Endodermal cell (in vitro differentiated cells): ENCODE results near the gene IQSEC3. TPM values are rescaled to one million over a fixed set of nuclear protein-coding genes. Genes with fewer than 3 reads are reported as not detected.
A peak's percentile ranks its signal among the peaks of the same experiment; 100 is the strongest.
"Not testable (repeated sequence)": the region's sequence is repeated elsewhere in the genome, so short reads cannot be mapped to it uniquely, and the experiment has no call there.

Experiments used
- DNase-seq: peaks from one replicate; pipeline ENCODE4 v3.0.0-alpha.2; 2017
- H3K27ac ChIP-seq: 2 replicates; pipeline ENCODE4 v1.5.1; 2013; ENCODE audit warnings: mild to moderate bottlenecking, low read depth, low read length, moderate library complexity
- H3K27me3 ChIP-seq: 2 replicates; pipeline ENCODE4 v1.6.1; 2013; ENCODE audit warnings: mild to moderate bottlenecking, low read length, moderate library complexity; ENCODE audit not compliant: insufficient read depth, control insufficient read depth, poor library complexity, severe bottlenecking
- H3K36me3 ChIP-seq: 2 replicates; pipeline ENCODE4 v1.7.0; 2013; ENCODE audit warnings: mild to moderate bottlenecking, low read length, moderate library complexity; ENCODE audit not compliant: control insufficient read depth, insufficient read depth
- H3K4me1 ChIP-seq: one replicate; pipeline ENCODE4 v1.7.0; 2013; ENCODE audit warnings: low read length; ENCODE audit not compliant: control insufficient read depth, insufficient read depth
- H3K4me3 ChIP-seq: 2 replicates; pipeline ENCODE4 v1.5.1; 2013; ENCODE audit warnings: mild to moderate bottlenecking, low read length, moderate library complexity
- H3K9ac ChIP-seq: 2 replicates; pipeline ENCODE4 v1.6.1; 2013; ENCODE audit warnings: mild to moderate bottlenecking, low read length, moderate library complexity; ENCODE audit not compliant: poor library complexity, severe bottlenecking; ENCODE audit errors: extremely low read depth
- H3K9me3 ChIP-seq: 2 replicates; pipeline ENCODE4 v1.6.1; 2013; ENCODE audit warnings: mild to moderate bottlenecking, low read length, moderate library complexity; ENCODE audit not compliant: control insufficient read depth
- H3K27ac Mint-ChIP-seq: 2 replicates; pipeline ENCODE4 v1.8.0; 2020; ENCODE audit warnings: mixed read lengths
- H3K27me3 Mint-ChIP-seq: 2 replicates; pipeline ENCODE4 v1.8.0; 2021; ENCODE audit warnings: mild to moderate bottlenecking, mixed read lengths; ENCODE audit not compliant: insufficient read depth
- H3K36me3 Mint-ChIP-seq: 2 replicates; pipeline ENCODE4 v1.8.0; 2020; ENCODE audit warnings: low read depth, mixed read lengths
- H3K4me1 Mint-ChIP-seq: 2 replicates; pipeline ENCODE4 v1.8.0; 2020; ENCODE audit warnings: mixed read lengths
- H3K4me3 Mint-ChIP-seq: 2 replicates; pipeline ENCODE4 v1.8.0; 2020; ENCODE audit warnings: mild to moderate bottlenecking, moderate library complexity, mixed read lengths
- H3K9me3 Mint-ChIP-seq: 2 replicates; pipeline ENCODE4 v1.8.0; 2020; ENCODE audit warnings: mild to moderate bottlenecking, mixed read lengths
- WGBS, 2 experiments: methylation state at CpG; one replicate each; pipeline versions ENCODE4 v1.1.5 to v1.1.7; 2013; ENCODE audit warnings: missing lambda C conversion rate in 2 of 2, mixed read lengths in 1 of 2; ENCODE audit not compliant: insufficient coverage in 1 of 2, insufficient read length in 1 of 2; 5-methylcytosine and 5-hydroxymethylcytosine counted together
- total RNA-seq, 2 donors: library from RNA; stranded (reverse); fragmentation: NEBNext Ultra II Directional in 1 of 2; extraction: Animal tissue kit (Norgen Biotek cat#: 25700) in 1 of 2; gene quantifications; 2 replicates in 1 of 2; 3 replicates in 1 of 2; pipeline ENCODE4 v1.2.1, GENCODE V29; 2021

IQSEC3 gene
- total RNA-seq, 2 donors from 2014 or later, result 1.5 to 2.7 TPM

GRCh38 chr12:45991-46358 lies 20.6 kb upstream of the IQSEC3 start:
- H3K27ac Mint-ChIP-seq, H3K4me3 ChIP-seq, DNase-seq, H3K4me1 Mint-ChIP-seq, H3K9ac ChIP-seq, H3K36me3 Mint-ChIP-seq, H3K36me3 ChIP-seq, H3K27ac ChIP-seq, H3K9me3 Mint-ChIP-seq, H3K4me3 Mint-ChIP-seq, H3K9me3 ChIP-seq, H3K4me1 ChIP-seq, H3K27me3 ChIP-seq: not testable (repeated sequence)
- 87% methylated on average over 2 of the region's 5 CpGs; no CpG with 5 or more reads in 1 of the 2 experiments for WGBS, 2 experiments
- peaks cover 20% of the 10 kb centered on the region for H3K27me3 Mint-ChIP-seq

GRCh38 chr12:46542-46941 lies 20.0 kb upstream of the IQSEC3 start:
- H3K9me3 Mint-ChIP-seq, H3K4me3 Mint-ChIP-seq, H3K9ac ChIP-seq, H3K27ac Mint-ChIP-seq, H3K4me3 ChIP-seq, H3K4me1 Mint-ChIP-seq, H3K36me3 Mint-ChIP-seq, H3K36me3 ChIP-seq, H3K9me3 ChIP-seq, H3K4me1 ChIP-seq, DNase-seq, H3K27me3 ChIP-seq, H3K27ac ChIP-seq: not testable (repeated sequence)
- peaks cover 20% of the 10 kb centered on the region for H3K27me3 Mint-ChIP-seq
- WGBS, 2 experiments, result 67% methylated on average over 5 of the region's 5 CpGs

GRCh38 chr12:47699-48226 lies 18.8 kb upstream of the IQSEC3 start:
- H3K9me3 Mint-ChIP-seq, H3K4me1 Mint-ChIP-seq, H3K4me3 ChIP-seq, H3K27me3 ChIP-seq, H3K27ac ChIP-seq, H3K9me3 ChIP-seq, H3K36me3 Mint-ChIP-seq, H3K4me1 ChIP-seq, H3K4me3 Mint-ChIP-seq, H3K27ac Mint-ChIP-seq, H3K9ac ChIP-seq, H3K36me3 ChIP-seq: not testable (repeated sequence)
- H3K27me3 Mint-ChIP-seq, result peaks cover 20% of the 10 kb centered on the region
- DNase-seq, result peak; percentile 53
- WGBS, 2 experiments, result 64 to 85% methylated on average over 2 to 3 of the region's 3 CpGs

GRCh38 chr12:49149-49548 lies 17.4 kb upstream of the IQSEC3 start:
- WGBS, 2 experiments, result 88% methylated on average over 5 of the region's 5 CpGs

GRCh38 chr12:51087-51486 lies 15.5 kb upstream of the IQSEC3 start:
- peaks cover 36% of the 10 kb centered on the region for H3K27me3 Mint-ChIP-seq
- 64 to 88% methylated on average over 4 to 5 of the region's 5 CpGs for WGBS, 2 experiments
- H3K36me3 ChIP-seq, H3K4me3 Mint-ChIP-seq, DNase-seq, H3K4me1 ChIP-seq, H3K9ac ChIP-seq, H3K4me3 ChIP-seq, H3K27ac Mint-ChIP-seq, H3K9me3 Mint-ChIP-seq, H3K9me3 ChIP-seq, H3K36me3 Mint-ChIP-seq, H3K27ac ChIP-seq, H3K4me1 Mint-ChIP-seq: not testable (repeated sequence)
- peaks cover 12% of the 10 kb centered on the region for H3K27me3 ChIP-seq

More at GRCh38 chr12:49149-49548, 17.4 kb upstream of the IQSEC3 start:
- H3K36me3 ChIP-seq, H3K4me1 Mint-ChIP-seq, H3K36me3 Mint-ChIP-seq, H3K9ac ChIP-seq, DNase-seq, H3K4me3 ChIP-seq, H3K27ac Mint-ChIP-seq, H3K27ac ChIP-seq, H3K9me3 ChIP-seq, H3K4me3 Mint-ChIP-seq, H3K27me3 ChIP-seq, H3K9me3 Mint-ChIP-seq, H3K4me1 ChIP-seq: not testable (repeated sequence)
- H3K27me3 Mint-ChIP-seq, result peaks cover 28% of the 10 kb centered on the region

DNA sequence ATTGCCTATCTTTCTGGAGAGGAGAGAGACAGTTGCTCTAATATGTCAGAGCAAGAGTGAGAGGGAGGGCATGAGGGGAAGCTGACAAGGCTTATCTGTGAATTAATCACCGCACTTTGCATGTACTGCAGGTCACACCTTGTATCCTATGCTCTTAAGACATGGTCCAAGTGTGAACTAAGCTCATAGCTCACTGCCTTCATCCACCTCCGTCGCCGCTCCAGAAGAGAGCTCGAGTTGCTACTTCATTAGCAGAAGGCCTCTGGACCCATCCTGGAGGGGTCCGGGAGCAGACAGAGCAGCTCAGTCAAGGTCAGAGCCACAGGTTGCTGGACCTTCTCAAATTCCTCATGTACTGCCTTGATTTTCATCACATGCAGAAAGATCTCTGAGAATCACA lies 14.6 kb upstream of the IQSEC3 start:
- not testable (repeated sequence) for H3K4me3 ChIP-seq, H3K36me3 ChIP-seq, H3K4me1 Mint-ChIP-seq, H3K4me1 ChIP-seq, H3K27ac Mint-ChIP-seq, H3K9ac ChIP-seq, H3K4me3 Mint-ChIP-seq, H3K27ac ChIP-seq, H3K9me3 ChIP-seq, H3K36me3 Mint-ChIP-seq
- H3K27me3 Mint-ChIP-seq, result peaks cover 36% of the 10 kb centered on the region
- 84 to 88% methylated on average over 6 of the region's 6 CpGs for WGBS, 2 experiments
- peaks cover 11% of the 10 kb centered on the region for H3K9me3 Mint-ChIP-seq
- peaks cover 12% of the 10 kb centered on the region for H3K27me3 ChIP-seq
- DNase-seq, result peak; percentile 41

GRCh38 chr12:52902-53734 lies 13.4 kb upstream of the IQSEC3 start:
- H3K27ac Mint-ChIP-seq, H3K27ac ChIP-seq, H3K4me3 ChIP-seq, H3K36me3 ChIP-seq, DNase-seq, H3K36me3 Mint-ChIP-seq, H3K4me3 Mint-ChIP-seq, H3K9ac ChIP-seq, H3K9me3 ChIP-seq: not testable (repeated sequence)
- Mint-ChIP-seq H3K4me1 (peaks cover 14% of the 10 kb centered on the region), H3K27me3 (peaks cover 46% of the 10 kb centered on the region), H3K9me3 (peaks cover 14% of the 10 kb centered on the region)
- H3K4me1 ChIP-seq, result peaks cover 13% of the 10 kb centered on the region
- 78 to 91% methylated on average over 2 to 3 of the region's 4 CpGs for WGBS, 2 experiments
- H3K27me3 ChIP-seq, result peaks cover 12% of the 10 kb centered on the region
